ENCODE results near the gene SLC26A3.

DNA sequence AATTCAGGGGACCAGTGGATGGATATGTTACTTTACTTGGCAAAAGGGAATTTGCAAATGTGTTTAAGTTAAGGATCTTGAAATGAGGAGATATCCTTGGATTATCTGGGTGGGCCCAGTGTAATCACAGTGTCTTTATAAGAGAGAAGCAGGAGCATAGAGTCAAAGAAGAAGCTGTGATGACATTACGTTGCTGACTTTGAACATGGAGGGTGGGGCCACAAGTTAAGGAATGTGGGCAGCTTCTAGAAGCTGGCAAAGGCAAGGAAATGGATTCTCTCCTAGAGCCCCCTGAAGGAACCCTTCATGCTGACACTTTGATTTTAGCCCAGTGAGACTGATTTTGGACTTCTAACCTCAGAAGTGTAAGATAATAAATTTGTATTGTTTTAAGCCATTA lies 21.8 kb upstream of the SLC26A3 start:
- TF ChIP-seq, protein P1, sequence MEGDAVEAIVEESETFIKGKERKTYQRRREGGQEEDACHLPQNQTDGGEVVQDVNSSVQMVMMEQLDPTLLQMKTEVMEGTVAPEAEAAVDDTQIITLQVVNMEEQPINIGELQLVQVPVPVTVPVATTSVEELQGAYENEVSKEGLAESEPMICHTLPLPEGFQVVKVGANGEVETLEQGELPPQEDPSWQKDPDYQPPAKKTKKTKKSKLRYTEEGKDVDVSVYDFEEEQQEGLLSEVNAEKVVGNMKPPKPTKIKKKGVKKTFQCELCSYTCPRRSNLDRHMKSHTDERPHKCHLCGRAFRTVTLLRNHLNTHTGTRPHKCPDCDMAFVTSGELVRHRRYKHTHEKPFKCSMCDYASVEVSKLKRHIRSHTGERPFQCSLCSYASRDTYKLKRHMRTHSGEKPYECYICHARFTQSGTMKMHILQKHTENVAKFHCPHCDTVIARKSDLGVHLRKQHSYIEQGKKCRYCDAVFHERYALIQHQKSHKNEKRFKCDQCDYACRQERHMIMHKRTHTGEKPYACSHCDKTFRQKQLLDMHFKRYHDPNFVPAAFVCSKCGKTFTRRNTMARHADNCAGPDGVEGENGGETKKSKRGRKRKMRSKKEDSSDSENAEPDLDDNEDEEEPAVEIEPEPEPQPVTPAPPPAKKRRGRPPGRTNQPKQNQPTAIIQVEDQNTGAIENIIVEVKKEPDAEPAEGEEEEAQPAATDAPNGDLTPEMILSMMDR (IDR thresholded peaks at IDR 0.05; ENCODE audit: low read depth, low read length, missing input control) = no peak
- no peak for TF ChIP-seq RAD21 (IDR thresholded peaks at IDR 0.05)
- TF ChIP-seq EGR1 (IDR thresholded peaks at IDR 0.05; ENCODE audit: low read depth in 2 of 2) = no peak
- TF ChIP-seq GABPA (IDR thresholded peaks at IDR 0.05 in 1 of 2, conservative IDR thresholded peaks at IDR 0.05 in 1 of 2) = no peak
- TF ChIP-seq YY1 (IDR thresholded peaks at IDR 0.05) = no peak
- TF ChIP-seq JUND (IDR thresholded peaks at IDR 0.05) = no peak
- TF ChIP-seq SP1 (IDR thresholded peaks at IDR 0.05) = no peak
- TF ChIP-seq, protein P2, sequence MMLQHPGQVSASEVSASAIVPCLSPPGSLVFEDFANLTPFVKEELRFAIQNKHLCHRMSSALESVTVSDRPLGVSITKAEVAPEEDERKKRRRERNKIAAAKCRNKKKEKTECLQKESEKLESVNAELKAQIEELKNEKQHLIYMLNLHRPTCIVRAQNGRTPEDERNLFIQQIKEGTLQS (IDR thresholded peaks at IDR 0.05) = no peak
- no peak for TF ChIP-seq TAF1 (conservative IDR thresholded peaks at IDR 0.05)
- TF ChIP-seq, protein P3, sequence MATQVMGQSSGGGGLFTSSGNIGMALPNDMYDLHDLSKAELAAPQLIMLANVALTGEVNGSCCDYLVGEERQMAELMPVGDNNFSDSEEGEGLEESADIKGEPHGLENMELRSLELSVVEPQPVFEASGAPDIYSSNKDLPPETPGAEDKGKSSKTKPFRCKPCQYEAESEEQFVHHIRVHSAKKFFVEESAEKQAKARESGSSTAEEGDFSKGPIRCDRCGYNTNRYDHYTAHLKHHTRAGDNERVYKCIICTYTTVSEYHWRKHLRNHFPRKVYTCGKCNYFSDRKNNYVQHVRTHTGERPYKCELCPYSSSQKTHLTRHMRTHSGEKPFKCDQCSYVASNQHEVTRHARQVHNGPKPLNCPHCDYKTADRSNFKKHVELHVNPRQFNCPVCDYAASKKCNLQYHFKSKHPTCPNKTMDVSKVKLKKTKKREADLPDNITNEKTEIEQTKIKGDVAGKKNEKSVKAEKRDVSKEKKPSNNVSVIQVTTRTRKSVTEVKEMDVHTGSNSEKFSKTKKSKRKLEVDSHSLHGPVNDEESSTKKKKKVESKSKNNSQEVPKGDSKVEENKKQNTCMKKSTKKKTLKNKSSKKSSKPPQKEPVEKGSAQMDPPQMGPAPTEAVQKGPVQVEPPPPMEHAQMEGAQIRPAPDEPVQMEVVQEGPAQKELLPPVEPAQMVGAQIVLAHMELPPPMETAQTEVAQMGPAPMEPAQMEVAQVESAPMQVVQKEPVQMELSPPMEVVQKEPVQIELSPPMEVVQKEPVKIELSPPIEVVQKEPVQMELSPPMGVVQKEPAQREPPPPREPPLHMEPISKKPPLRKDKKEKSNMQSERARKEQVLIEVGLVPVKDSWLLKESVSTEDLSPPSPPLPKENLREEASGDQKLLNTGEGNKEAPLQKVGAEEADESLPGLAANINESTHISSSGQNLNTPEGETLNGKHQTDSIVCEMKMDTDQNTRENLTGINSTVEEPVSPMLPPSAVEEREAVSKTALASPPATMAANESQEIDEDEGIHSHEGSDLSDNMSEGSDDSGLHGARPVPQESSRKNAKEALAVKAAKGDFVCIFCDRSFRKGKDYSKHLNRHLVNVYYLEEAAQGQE (IDR thresholded peaks at IDR 0.05) = no peak
- TF ChIP-seq, protein P4, sequence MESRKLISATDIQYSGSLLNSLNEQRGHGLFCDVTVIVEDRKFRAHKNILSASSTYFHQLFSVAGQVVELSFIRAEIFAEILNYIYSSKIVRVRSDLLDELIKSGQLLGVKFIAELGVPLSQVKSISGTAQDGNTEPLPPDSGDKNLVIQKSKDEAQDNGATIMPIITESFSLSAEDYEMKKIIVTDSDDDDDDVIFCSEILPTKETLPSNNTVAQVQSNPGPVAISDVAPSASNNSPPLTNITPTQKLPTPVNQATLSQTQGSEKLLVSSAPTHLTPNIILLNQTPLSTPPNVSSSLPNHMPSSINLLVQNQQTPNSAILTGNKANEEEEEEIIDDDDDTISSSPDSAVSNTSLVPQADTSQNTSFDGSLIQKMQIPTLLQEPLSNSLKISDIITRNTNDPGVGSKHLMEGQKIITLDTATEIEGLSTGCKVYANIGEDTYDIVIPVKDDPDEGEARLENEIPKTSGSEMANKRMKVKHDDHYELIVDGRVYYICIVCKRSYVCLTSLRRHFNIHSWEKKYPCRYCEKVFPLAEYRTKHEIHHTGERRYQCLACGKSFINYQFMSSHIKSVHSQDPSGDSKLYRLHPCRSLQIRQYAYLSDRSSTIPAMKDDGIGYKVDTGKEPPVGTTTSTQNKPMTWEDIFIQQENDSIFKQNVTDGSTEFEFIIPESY (IDR thresholded peaks at IDR 0.05) = no peak
- no peak for TF ChIP-seq RXRA (IDR thresholded peaks at IDR 0.05)
- no peak for TF ChIP-seq FOXA1 (IDR thresholded peaks at IDR 0.05)
- TF ChIP-seq, protein P5, sequence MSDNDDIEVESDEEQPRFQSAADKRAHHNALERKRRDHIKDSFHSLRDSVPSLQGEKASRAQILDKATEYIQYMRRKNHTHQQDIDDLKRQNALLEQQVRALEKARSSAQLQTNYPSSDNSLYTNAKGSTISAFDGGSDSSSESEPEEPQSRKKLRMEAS (IDR thresholded peaks at IDR 0.05) = no peak
